Measurements from ENCODE around the gene PYGO2.

- TF ChIP-seq CTCF (IDR thresholded peaks at IDR 0.05) (no peak), POLR2A (IDR thresholded peaks at IDR 0.05) (no peak)
These were observed 26.7 kb upstream of the PYGO2 start for GRCh38 chr1:154988058-154988954.
